Right lobe of liver (tissue), 4 donors: Measurements from ENCODE around the gene CREB5.

Experiments
- CTCF ChIP-seq, 4 donors: fragments of 200-600 bp in 3 of 4; fragments of 450-650 bp in 1 of 4; IDR thresholded peaks; one replicate each; pipeline versions ENCODE4 v1.5.1 to v1.8.0; 2016 to 2022; ENCODE audit warnings: antibody characterized with exemption in 4 of 4, mild to moderate bottlenecking in 2 of 4
- POLR2A ChIP-seq: fragments of 450-650 bp; IDR thresholded peaks from one replicate; pipeline ENCODE4 v1.6.1; 2017; ENCODE audit warnings: antibody characterized with exemption, mild to moderate bottlenecking
- donor health status: DM: no; HTN: no; CAD: no.
- donor health status: DM: no; HTN: no; CAD: no.
- donor health status: DM: no; HTN: yes; CAD: no.

- TF ChIP-seq CTCF (IDR thresholded peaks at IDR 0.05) (no peak), POLR2A (no peak)
Measured at GRCh38 chr7:28581351-28581750, 169.0 kb downstream of the CREB5 start.
